ENCODE measurements around the gene SSTR3.

The SSTR3 gene

GRCh38 chr22:37193629-37194191 is 18.6 kb downstream of the SSTR3 start:
- DNase-seq = no peak

GRCh38 chr22:37192741-37193140 is 19.5 kb downstream of the SSTR3 start:
- DNase-seq = no peak

GRCh38 chr22:37192204-37192603 is 20.1 kb downstream of the SSTR3 start:
- no peak for DNase-seq

GRCh38 chr22:37190262-37190780 is 22.0 kb downstream of the SSTR3 start:
- DNase-seq = no peak

GRCh38 chr22:37188901-37189466 is 23.3 kb downstream of the SSTR3 start:
- no peak for DNase-seq

- DNase-seq = no peak
Measured at GRCh38 chr22:37187891-37188761, 24.2 kb downstream of the SSTR3 start, which contains the start of gene C1QTNF6. C1QTNF6 (minus strand) TSS chr22:37188247; CDS start chr22:37188213, 34 bp downstream.

GRCh38 chr22:37187552-37187890 is 24.8 kb downstream of the SSTR3 start:
- DNase-seq = no peak

- DNase-seq = no peak
Measured at GRCh38 chr22:37186997-37187522, 25.2 kb downstream of the SSTR3 start.

GRCh38 chr22:37186228-37186996 is 25.9 kb downstream of the SSTR3 start:
- DNase-seq = no peak

- no peak for DNase-seq
Measured at GRCh38 chr22:37185646-37186227, 26.5 kb downstream of the SSTR3 start.

- no peak for DNase-seq
Measured at GRCh38 chr22:37184816-37185541, 27.3 kb downstream of the SSTR3 start.

GRCh38 chr22:37184380-37184755 is 27.9 kb downstream of the SSTR3 start:
- no peak for DNase-seq

GRCh38 chr22:37183432-37184379 is 28.6 kb downstream of the SSTR3 start:
- DNase-seq = no peak

GRCh38 chr22:37182949-37183245 is 29.4 kb downstream of the SSTR3 start:
- no peak for DNase-seq

- DNase-seq = no peak
Measured at GRCh38 chr22:37182101-37182948, 30.0 kb downstream of the SSTR3 start.

- DNase-seq = no peak
Measured at GRCh38 chr22:37181681-37182080, 30.6 kb downstream of the SSTR3 start.

- no peak for DNase-seq
Measured at GRCh38 chr22:37180531-37181231, 31.6 kb downstream of the SSTR3 start.

GRCh38 chr22:37179622-37180420 is 32.5 kb downstream of the SSTR3 start:
- no peak for DNase-seq
